ENCODE data around the gene GRAP2.

- no peak for TF ChIP-seq CTCF (conservative IDR thresholded peaks at IDR 0.05; ENCODE audit: low read length)
- no peak for TF ChIP-seq EZH2phosphoT487 (IDR thresholded peaks at IDR 0.05; ENCODE audit: borderline replicate concordance)
These were observed 40.8 kb upstream of the GRAP2 start for GRCh38 chr22:39859903-39860588.

Measured in Loucy (cell line).